HG03457 (cell line): ENCODE data around the gene DNAAF5.

Experiments
- ATAC-seq: cut with Tn5 transposase; IDR thresholded peaks from one replicate; pipeline ENCODE4 v1.9.1; 2021; ENCODE audit warnings: moderate number of reproducible peaks; ENCODE audit not compliant: unreplicated experiment

The DNAAF5 gene

DNA sequence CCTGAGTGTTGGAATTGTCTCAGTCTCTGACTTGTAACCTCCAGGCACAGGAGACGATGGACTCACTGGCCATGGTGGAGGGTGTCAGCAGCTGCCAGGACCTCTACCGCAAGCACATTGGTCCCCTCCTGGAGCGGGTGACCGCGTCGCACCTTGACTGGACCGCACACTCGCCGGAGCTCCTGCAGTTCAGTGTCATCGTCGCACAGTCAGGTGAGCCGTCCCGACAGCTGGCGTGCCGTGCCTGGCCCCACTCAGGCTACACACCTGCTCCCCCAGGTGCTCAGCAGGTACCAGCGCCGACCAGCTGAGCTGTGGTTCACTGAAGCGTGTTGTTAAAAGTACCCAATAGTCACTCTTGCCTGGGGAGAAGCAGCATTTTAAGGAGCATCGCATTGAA, 37.3 kb downstream of the DNAAF5 start:
- no peak for ATAC-seq

DNA sequence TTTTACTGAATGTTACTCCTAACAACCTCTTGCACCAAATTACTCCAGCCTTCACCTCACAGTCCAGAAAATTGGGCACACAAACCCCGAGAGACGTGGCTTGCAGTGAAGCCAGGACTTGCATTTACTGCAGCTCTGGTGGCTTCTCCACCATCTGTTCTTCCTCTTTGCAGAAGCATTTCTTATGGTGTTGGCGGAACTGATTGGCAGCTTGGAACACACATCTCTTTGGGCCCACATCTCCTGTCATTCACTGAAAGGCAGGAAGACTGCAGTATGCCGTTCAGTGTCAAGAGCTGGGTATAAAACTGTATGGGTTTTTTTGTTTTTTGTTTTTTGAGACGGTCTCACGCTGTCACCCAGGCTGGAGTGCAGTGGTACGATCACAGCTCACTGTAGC, 38.9 kb downstream of the DNAAF5 start:
- ATAC-seq, result no peak

DNA sequence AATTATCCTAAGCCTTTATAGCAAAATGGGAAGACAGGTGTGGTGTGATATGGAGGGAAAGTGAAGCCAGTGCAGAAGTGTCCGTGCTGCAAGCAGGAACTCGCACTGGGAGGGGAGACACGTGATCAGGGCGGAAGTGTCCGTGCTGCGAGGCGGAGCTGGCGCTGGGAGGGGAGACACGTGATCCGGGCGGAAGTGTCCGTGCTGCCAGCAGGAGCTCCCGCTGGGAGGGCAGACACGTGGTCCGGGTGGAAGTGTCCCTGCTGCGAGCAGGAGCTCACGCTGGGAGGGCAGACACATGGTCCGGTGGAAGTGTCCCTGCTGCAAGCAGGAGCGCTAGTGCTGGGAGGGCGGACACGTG, 41.1 kb downstream of the DNAAF5 start:
- ATAC-seq, result no peak

DNA sequence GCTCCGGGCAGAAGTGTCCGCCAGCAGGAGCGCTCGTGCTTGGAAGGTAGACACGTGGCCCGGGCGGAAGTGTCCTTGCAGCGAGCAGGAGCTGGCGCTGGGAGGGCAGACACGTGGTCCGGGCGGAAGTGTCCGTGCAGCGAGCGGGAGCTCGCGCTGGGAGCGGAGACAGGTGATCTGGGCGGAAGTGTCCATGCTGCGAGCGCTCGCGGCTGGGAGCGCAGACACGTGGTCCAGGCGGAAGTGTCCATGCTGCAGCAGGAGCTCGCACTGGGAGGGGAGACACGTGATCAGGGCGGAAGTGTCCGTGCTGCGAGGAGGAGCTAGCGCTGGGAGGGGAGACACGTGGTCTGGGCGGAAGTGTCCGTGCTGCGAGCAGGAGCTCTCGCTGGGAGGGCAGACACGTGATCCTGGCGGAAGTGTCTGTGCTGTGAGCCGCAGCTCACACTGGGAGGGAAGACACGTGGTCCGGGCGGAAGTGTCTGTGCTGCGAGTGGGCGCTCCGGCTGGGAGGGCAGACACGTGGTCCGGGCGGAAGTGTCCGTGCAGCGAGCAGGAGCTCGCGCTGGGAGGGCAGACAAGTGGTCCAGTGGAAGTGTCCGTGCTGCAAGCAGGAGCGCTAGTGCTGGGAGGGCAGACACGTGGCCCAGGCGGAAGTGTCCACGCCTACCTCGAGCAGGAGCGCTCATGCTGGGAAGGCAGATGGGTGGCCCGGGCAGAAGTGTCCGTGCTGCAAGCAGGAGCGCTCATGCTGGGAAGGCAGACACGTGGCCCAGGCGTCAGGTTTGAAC, 41.6 kb downstream of the DNAAF5 start:
- ATAC-seq, result no peak

DNA sequence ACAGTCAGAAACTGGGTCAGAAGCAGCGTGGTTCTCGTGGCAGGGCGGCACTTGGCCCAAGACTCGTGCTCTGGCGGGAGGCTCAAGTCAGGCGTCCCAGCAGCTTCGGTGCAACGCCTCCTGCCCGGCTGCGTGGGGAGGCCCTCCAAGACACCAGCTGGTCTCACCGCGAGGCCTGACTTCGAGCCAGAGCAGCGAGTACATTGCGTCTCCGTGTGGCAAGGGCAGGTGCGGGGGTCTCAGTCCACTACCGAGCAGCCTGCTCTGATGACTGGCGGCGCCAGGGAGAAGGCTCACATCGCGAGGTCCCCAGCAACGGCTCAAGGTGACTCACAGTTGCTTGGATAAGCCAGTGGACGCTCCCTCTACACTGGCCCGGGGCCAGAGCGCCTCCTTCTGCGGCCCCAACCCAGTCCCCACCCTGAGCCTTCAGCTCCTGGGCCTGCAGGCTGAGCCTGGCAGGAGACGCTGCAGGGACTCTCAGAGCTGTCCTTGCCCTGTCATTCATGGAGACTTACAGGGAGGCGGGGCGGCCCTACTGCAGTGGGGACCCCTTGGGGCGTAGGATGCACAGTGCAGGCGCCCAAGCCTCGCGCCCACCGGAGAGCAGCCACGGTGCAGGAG, 42.5 kb downstream of the DNAAF5 start:
- no peak for ATAC-seq

DNA sequence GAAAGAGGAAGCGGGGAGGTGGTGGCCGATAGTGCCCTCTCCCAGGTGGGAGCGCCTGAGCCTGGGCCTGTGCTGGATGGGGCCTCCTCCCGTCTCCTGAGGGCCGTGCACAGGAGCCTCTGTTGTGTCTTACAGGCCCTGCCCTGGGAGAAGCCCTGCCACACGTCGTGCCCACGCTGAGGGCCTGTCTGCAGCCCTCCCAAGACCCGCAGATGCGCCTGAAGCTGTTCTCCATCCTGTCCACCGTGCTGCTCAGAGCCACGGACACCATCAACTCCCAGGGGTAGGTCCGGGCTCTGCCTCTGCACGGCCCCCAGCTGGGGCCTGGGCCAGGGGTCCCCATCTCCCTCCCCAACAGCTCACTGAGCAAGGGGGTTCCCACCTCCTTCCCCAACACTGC, 43.8 kb downstream of the DNAAF5 start:
- no peak for ATAC-seq

DNA sequence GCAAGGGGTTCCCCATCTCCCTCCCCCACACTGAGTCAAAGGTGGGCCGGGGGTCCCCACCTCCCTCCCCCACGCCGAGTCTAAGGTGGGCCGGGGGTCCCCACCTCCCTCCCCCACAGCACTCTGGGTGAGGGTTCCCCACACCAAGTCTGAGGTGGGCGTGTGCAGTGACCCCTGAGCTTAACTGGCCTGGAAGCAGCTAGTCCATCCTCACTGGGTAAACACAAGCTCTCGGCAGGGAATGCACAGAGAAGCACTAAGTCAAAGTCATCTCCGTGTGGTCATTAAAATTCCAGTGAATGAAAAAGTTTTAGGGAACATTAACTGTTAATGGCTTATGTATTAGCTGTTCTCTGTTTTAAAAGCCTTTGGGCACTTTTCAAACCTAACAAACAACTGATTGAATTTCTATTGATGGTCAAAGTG, 44.3 kb downstream of the DNAAF5 start:
- no peak for ATAC-seq

DNA sequence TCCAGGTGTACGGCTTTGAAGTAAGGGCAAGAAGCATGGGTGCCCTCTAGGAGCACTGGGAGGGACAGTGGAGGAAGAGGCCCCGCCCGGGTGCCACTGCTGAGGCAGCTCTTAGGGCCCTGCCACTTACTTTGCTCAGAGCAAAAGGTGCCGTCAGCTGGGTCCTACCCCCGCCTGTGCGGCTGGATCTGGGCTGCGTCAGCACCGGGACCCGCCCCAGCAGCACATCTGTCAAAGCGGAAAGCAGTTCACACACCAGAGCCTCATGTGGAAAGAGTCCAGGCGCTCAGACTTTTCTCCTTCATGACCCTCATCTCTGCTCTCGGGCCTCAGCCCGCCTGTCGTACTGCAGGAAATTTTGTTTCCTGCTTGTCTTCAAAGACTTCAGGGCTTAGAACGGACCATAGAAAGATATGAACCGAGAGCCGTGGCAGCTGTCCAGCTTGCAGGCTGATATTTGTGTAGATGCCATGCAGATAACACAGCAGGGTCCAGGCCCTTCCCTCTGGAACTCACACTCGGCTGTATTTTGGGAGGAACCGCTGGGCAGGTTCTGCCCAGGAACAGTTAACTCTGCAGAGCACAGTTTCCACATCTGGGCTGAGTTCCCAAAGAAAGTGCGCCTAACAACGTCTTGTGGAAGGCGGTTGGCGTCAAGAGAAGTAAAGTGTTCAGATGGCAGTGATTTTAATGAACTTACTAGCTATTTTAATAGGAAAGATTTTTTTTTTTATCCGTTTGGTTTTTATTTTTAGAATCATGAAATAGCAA, 44.9 kb downstream of the DNAAF5 start:
- no peak for ATAC-seq

DNA sequence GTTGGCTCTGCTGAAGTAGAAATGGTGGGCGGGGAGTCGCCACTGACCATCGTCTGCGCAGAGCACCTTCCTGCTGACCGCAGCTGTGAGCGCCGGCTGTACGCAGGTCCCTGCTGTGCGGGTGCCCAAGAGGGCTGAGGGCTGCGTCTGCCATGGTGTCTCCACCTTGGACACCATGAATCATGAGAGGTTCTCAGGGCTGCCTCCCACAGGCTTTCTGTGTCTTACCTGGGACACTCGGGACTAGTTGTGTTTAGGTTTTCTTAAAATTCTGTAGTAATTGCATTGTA, 45.5 kb downstream of the DNAAF5 start:
- ATAC-seq, result no peak

DNA sequence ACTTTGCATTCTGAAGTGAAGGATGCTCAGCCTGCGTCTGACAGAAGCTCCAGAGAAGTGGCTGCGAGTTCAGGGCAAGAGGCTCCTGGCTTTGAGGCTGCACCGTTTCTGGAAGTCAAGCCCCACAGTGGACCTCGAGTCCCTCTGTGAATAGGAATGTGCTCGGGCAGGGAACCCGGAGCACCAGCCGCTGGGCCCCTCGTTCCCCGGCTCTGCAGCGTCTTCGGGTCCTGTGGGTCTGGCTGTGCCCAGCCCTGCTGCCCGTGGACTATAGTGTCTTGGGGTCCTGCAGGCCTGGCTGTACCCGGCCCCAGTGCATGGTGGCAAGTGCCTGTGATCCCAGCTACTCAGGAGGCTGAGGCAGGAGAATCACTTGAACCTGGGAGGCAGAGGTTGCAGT, 45.9 kb downstream of the DNAAF5 start:
- ATAC-seq, result no peak

DNA sequence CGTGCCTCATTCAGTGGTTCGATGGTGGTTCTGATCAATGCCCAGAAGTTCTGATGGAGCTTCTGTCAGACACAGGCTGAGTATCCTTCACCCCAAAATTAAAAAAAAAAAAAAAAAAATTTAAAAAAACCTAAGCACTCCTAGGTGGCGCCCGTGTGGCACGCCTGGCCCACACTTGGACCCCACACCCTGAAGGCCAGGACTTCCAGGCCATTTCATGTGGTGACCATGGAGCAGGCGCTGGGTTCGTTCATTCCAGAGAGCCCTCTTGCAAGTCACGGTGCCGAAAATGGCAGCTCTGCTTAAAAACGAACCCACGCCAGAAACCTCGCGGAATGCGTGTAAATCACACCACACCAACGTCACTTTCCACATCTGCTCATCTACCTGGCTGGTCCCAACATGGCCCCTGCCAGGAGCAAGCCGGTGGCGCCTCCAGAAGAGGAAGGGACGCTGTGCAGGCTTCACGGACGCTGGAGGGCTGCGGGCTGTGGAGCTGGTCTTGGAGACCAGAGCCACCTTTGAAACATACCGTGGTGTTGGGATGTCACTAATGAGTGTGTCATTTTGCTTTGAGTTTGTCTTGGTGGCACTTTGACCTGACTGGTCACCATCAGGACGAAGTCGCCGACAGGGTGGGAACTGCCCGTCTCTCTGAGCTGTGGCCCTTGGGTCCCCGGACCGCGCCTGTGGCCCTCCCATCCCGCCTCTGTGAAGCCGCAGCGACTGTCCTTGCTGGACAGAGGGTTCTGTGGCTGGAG, 46.5 kb downstream of the DNAAF5 start:
- no peak for ATAC-seq

DNA sequence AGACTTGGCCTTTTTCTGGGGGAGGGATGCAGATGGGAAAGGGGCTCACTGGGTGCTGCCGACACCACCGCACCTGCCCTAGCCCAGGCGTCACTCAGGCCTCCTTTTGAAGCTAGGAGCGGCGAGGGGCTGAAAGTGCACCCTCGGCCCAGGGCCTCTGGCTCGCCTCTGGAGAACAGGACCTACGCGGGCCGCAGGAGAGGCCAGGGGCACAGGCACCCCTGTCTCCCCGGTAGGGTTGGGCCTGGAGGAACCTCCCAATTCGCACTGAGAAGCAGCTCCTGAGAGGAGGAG, 47.1 kb downstream of the DNAAF5 start:
- no peak for ATAC-seq

DNA sequence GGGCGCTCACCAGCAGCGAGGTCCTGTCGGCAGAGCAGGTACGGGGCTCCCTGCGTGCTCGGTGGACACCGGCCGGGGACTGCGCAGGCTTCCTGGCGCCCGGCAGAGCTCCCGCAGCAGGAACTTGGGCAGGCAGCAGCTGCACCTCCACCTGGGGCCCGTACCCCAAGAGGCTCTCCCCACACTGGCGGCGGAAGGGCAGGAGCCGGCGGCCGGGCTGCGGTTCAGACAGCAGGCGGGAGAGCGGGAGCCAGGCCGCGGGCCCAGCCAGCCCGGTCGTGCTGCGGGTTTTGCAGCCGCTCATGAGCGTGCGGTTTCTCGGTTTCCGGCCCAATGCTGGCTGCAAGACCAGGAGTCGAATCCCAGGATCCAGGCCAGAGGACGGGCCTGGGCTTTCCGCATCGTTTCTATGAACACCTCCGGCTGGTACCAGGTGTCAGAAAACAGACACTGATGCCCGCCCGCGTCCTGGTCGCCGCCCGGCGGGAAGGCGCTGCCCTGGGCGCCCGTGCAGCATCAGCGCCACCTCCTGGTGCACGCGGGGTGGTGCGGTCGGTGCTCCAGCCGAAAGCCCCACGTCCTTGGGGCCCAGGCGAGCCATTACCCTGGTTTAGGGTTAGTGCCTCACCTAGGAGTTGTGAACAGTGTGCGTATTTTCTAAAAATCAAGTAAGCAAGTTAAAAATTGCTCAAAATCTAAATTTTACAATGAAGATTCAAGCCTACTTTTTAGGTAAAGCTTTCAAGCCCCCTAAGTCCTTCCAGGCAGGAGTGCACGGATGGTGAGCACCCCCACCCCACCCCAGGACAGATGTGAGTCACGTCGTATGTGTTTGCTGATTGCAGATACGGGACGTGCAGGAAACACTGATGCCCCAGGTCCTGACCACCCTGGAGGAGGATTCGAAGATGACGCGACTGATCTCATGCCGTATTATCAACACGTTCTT, 47.9 kb downstream of the DNAAF5 start:
- no peak for ATAC-seq

DNA sequence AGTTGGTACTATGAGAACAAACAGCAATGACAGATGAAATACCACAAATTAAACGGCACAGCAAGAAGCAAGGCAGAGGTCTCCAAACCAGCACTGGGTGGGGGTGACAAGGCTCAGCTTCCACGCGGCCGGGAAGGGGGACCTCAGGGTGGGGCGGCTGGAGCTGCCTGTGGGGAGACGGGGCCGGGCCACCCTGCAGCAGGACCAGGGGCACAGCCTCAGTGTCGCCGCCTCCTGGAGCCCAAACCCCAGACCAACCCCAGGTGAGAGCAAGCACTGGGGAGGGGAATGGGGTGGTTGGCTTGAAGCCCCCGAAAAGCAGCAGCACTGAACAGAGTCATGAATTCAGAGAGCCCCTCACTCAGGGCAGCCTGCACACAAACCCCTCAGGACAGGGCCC, 49.9 kb downstream of the DNAAF5 start:
- ATAC-seq, result no peak

DNA sequence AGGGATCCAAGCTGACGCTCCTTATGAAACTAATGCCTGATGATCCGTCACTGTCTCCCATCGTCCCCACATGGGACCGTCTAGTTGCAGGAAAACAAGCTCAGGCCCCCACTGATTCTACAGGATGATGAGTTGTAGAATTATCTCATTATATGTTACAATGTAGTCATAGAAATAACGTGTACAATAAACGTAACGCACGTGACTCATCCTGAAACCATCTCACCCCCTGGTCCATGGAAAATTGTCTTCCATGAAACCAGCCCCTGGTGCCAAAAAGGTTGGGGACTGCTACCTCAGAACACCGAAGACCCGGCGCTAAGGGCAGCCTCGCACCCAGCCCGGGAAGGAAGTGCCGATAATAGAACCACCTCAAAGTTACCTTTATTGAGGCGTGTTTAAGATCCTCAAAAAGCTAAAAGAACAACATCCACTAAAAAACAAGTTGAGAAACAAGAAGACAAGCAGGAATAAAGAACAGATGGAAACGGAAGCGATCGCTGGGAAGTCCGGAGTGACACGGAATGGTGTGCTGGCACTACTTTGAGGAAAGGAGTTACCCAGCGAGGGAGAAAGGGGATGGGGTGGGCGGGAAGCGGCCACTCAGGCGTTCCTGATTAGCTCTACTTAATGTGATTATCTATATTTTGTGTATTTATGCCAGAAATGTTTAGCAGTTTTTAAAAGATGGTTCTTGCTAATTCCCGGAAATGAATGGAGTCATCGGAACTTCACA, 50.7 kb downstream of the DNAAF5 start:
- ATAC-seq, result no peak

DNA sequence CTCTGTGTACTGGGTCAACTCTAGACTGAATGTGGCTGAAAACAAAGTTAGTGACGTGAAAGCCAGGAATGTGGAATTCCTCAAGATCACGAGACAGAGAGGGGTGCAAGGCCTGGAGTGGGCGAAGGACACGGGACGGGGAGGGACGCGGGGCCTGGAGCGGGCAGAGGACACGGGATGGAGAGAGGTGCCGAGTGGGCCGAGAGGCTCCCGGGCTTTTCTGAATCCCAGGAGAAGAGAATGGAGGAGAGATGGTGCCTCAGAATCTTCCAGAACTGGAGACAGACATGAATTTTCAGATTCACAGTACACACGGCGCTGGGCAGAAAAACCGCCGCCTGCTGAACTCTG, 51.2 kb downstream of the DNAAF5 start:
- no peak for ATAC-seq

DNA sequence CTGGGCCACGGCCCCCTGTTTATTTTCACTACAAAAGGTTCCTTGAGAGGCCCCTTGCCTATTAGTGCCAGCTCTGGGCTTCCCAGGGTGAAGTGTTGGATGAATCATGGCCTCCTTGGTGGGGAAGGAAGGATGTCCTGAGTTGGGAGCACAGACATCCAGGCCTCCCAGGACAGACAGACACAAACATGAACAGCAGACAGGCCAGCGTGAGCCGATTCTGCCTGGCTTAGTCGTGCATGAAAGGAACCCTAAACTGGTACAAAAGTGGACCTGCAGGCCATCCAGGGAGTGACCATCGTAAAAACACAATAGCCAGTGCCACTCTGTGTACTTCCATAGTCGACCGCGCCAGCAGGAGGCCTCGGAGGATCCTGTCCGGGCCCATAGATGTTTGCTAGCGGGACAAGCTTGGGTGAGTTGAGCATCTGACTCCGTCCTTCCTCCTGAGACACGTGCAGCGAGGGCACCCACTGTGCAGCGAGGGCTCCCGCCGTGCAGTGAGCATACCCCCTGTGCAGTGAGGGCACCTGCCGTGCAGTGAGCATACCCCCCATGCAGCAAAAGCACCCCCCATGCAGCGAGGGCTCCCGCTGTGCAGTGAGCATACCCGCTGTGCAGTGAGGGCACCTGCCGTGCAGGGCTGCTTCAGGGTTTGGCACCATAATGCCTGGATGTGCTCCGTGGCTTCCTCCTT, 51.9 kb downstream of the DNAAF5 start:
- ATAC-seq, result no peak

DNA sequence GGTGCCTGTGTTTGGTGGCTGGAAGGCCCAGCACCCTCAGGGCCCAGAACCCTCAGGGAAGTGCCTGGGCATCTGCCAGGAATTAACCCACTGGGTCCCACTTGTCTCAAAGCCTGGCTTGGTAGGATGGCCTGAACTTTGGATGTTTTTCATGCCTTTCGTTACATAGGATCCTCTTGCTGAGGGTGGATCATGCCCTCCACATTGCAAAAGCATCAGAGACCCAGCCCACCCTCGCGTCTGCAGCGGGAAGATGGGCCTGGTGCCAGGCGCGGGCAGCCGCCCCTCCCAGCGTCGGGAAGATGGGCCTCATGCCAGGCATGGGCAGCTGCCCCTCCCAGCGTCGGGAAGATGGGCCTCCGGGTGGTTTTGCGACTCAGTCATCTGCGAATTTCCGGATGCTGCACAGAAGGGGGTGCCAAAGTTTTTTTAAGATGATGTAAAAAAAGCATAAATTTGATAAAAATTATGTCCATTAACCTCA, 52.5 kb downstream of the DNAAF5 start:
- no peak for ATAC-seq

DNA sequence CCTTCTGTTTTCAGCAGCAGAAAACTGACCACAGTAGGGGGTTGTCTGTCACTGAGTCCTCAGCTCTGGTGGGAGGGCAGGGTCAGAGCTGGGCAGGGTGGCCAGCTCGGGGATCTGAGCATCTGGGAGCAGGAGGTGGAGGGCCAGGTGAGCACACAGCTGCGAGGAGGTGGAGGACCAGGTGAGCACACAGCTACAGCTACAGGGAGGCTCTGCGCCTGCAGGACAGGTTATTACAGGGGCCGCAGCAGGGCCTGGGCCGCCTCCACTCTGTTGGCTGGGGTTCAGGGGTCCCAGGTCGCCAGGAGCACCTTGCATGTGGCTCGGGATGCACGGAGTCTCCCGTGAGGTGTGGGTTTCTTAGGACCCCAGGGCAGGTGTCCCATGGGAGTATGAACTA, 53.0 kb downstream of the DNAAF5 start:
- no peak for ATAC-seq
